Effector CD8-positive, alpha-beta T cell (primary cell): ENCODE data around the gene EPB41L3.
"Not testable (repeated sequence)": the region's sequence is repeated elsewhere in the genome, so short reads cannot be mapped to it uniquely, and the experiment has no call there.

Experiments
- DNase-seq: peaks from one replicate; lab custom pipeline; 2025; lab: John Stamatoyannopoulos, UW

Gene EPB41L3

DNA sequence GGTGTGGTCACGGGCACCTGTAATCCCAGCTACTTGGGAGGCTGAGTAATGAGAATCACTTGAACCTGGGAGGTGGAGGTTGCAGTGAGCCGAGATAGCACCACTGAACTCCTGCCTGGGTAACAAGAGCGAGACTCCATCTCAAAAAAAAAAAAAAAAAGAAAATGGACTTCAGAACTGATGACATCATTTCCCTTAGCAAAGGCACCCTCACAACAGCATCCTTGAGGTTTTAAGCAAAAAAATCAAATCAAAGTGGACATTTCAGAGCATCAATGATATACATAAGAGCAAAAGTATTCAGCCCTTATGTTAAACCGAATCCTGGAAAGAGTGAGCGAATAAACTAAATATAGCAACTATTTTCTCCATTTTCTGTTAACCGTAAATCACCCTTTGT, 45.3 kb downstream of the EPB41L3 start:
- DNase-seq = no peak

DNA sequence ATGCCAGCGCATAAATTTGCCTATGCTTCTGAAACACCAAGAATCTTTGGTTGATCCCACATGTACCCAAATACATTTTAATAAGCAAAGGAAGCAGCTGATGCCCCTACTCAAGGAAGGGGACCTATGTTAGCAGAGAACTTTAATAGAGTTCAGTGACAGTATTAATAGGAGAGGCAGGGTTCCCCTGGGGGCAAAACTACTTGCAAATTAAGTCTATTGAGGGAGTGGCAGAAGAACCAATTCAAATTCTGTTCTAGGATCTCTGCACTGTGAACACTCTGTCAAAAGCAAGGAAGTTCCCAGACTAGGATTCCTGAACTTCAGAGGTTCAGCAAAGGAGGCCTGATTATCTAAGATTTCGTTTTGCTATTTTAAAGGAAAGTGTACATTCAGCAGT, 47.5 kb downstream of the EPB41L3 start:
- DNase-seq = no peak

DNA sequence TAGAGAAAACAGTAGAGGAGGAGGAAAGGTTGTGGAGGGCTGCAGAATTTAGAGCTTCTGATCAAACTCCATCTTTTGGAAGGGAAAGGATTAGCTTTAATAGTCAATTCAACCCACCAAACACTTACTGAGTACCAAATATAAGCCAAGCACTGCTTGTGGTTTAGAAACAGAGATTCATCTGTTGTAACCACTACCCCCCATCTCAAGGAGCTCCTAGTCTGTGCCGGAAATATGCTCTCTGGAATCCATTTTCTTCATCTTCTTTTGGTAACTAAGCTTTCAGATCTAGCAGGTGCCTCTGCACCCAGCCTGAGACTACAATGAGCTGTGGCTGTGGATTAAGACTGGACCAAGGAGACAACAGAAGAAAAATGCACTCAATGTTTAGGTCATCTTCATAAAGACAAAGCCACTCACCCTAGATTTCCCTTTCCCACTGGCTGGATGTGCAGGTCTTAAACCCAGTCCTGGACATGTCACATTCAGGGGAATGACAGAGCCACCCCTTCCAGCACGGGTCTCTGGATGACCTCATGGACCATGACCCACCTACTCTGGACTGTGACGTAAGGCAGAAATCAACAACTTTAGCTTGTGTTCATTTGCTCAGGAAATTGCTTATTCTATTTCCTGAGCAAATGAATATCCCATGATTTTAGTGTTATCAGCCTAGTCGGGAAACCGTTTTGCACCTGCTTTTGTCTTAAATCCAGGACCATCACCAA, 52.9 kb downstream of the EPB41L3 start:
- no peak for DNase-seq

DNA sequence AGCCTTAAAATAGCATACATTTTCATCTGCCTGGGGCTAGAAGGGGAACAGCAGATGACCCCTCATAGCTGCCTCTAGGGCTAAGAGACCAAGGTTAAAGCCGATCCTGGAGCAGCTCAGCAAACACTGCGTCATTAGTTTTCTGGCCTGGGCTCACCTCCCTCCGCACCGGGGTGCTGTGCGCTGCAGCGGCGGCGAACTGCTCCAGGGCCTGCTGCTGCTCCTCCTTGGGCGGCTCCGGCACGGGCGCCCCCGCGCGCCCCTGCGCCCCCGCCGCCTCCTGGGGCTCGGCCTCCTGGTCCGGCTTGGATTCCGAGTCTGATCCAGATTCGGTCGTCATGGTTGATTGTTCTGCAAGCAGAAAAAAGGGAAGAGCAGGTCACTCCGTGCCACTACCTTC, 55.0 kb downstream of the EPB41L3 start:
- DNase-seq = no peak

DNA sequence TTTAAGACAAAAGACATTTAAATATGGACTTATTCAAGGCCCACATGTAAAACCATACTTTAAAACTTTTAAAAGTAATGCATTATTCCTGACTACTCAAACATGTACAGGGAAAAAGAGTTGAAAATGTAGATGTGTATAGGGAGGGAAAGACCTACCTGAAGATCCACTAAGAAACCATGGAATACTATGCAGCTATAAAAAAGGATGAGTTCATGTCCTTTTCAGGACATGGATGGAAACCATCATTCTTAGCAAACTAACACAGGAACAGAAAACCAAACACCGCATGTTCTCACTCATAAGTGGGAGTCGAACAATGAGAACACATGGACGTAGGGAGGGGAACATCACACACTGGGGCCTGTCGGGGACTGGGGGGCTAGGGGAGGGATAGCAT, 55.8 kb downstream of the EPB41L3 start:
- not testable (repeated sequence) for DNase-seq

DNA sequence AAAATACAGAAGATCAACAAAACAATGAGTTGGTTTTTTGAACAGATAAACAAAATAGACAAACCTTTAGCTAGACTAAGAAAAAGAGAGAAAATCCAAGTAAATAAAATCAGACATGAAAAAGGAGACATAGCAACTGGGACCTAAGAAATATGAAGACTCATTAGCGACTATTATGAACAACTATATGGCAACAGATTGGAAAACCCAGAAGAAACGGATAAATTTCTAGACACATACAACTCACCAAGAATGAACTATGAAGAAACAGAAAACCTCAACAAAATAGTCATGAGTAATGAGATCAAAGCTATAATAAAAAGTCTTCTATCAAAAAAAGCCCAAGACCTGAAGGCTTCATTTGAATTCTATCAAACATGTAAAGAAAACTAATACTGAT, 59.3 kb downstream of the EPB41L3 start:
- no peak for DNase-seq

DNA sequence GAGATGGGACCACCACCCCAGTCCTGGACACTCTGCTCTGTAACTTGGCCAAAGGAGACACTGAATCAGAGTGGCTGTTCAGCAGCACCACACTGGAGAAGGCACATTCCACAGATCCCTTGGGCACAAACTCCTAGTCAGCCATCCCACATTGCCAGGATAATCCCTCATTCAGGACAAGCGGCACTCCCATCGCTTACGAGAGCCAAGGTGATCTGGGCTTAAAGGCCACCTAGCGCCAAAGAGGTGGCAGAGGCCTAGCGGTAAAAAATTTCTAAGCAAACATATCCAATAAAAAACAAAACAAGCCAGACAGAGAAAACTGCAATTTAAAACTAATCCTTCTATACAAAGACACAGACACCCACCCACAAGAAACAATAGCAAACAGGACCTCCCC, 62.2 kb downstream of the EPB41L3 start:
- no peak for DNase-seq

DNA sequence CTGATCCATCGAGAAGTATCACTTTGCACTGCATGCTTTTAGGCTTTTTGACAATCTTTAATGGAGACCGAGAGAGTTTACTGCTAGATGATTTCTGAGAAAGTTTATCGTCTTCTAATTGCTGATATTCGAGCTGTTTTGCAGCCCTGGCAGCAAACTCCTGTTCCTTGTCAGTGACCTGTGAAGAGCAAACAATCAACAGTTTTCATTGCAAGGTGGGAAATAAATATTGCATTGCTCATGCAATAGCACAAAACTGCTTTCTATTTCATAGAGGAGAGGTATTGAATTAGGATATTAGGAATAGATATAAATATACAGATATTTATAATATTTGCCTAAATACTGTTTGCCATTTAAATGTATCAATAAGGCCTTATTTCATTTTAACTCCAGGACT, 65.5 kb downstream of the EPB41L3 start:
- DNase-seq = no peak

DNA sequence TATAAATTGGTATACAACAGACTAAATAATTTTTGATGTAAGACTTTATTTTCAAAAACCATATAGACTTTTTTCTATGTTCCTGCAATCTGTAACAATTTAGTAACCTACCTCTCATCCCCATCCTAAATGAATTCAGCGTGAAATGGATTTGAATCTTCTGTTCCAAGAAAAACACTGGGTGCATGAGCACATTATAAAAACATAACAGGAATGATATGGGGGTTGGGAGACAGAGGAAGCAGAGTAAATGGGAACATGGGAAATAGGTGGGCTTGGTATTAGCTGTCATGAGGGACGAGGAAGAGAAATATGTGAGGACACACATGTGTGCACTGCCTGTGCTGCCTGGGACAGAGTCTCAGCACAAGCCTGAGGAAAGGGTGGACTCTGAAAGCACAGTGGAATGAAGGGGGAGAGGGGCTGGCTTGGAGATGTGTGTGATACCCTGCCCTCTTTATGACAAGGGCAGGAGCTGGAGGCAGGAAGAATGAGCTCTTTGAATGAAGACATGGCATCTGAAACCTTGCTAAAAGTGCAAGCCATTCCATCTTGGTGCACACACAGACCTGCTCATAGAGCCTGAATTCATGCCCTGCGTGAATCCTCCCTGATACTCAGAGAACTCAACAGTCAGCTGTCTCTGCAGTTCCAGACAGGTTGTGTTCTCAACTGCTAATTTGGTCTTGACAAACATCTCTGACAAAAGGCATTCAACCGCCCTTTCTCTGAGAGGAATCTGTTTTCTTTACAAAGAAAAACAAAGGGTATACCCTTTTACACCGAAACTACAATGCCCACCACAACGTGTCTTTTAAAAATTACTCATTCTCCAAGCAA, 66.6 kb downstream of the EPB41L3 start:
- no peak for DNase-seq

DNA sequence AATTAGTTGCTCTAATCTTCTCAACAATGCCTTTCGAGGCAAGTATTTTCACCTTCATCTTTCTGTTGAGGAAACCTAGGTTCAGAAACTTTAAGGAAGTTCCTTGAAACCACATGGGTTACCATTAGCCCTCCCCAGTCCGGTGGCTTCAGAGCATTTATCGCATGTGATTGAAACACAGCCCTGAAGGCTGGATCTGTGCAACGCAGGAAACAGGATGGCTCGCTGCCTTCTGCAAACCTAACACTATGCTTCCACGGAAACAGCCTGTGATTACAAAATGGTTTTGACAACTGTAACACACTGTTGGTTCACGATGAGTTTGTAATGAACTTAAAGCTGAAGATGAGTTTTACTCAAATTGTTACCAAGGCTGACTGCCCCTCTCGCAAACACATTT, 68.5 kb downstream of the EPB41L3 start:
- no peak for DNase-seq

DNA sequence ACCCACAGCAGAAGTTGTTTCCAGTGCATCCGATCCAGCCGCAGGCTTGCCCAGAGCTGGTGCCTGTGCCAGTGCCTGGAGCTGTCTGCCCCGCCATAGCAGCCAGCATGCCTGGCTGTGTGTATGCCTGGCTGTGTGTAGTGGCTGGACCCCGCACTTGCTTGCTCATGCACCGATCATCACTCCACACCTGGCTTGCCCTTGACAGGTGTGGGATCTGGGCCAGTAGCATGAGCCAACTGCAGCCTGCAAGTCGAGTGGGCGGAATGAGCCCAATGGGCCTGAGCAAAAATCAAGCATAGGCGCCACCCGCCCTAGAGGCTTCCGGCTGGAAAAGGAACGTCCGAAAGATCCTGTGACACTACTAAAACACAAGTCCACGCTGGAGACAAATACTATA, 74.5 kb downstream of the EPB41L3 start:
- no peak for DNase-seq

DNA sequence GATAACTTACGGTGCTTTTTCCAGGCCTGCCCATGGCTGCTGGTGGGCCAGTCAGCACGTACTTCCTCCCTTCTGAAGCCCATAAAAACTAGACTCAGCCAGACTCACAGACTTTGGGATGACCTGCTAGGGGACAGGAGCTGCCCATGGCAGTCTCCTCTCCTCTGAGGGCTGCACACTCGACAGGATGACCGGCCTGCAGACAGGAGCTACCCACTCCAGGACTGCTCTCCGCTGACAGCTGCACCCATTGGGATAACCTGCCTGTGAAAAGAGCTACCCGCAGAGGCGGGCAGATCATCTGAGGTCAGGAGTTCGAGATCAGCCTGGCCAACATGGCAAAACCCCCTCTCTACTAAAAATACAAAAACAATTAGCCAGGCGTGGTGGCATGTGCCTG, 75.4 kb downstream of the EPB41L3 start:
- no peak for DNase-seq

DNA sequence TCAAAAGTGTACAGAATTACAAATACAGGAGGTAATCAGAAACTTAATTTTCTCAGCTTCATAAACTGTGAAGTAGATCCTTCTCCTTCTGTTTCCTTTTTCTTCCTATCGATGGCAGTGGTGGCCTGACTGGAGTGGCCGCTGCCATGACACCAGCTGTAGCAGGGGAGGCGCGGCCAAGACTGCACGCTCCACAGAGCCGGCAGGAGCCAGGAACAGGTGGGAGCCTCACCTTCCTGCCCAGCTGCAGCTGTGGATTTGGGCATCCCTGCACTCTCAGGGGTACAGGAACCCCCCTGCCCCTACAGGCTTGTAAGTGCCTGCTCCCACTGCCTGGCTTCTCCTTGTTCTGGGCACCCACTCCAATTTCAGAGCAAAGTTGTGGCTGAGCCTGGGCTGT, 76.1 kb downstream of the EPB41L3 start:
- no peak for DNase-seq

DNA sequence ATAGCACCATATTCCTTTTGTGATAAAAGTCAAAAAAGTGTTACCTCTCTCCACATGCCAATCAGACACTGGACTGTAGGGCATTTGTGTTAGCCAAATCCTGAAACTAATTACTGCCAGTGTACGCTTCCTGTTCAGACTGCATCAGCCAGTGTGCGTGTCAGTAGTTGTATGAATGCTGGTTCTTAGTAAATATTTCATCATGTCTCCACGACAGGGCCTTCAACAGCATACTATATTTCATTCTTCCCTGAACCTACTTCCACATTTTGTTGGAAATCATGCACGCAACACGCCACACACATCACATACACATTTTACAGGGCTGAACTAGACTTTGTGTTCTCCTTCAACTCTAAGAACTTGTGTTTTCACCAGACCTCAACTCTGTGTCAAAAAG, 77.5 kb downstream of the EPB41L3 start:
- DNase-seq = no peak

DNA sequence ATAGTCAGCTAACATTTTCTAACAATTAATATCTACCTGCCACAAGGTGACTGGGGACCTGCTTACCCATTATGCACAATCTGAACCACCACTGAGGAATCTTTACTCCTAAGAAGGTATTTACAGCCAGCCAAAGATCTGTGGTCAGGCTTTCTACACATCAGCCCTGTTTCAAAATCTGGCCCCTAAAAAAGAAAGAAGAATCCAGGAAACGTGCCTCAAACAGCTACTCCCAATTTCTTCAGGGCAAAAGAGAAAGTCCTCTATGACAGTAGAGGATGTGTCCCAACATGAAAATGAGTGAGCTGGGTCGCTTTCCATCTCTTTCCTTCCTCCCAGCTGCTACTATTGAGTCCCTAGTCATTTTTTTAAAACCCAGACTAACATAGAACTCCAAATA, 79.5 kb downstream of the EPB41L3 start:
- no peak for DNase-seq

DNA sequence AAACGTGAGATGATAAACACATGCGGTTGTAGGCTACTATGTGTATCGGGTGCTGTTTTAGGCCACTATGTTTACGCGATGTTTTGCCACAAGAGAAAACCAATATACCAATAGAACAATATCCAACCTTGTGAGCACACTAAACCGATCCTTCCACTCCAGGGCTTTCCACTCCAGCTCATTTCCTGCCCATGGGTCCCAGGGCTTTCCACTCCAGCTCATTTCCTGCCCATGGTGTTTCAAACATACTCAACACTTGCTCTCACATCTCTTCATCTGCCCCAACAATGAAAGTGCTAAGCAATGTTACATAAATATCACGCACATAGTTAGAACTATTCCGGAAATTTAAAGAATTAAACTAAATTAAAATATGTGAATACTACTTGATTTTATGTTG, 80.0 kb downstream of the EPB41L3 start:
- no peak for DNase-seq

DNA sequence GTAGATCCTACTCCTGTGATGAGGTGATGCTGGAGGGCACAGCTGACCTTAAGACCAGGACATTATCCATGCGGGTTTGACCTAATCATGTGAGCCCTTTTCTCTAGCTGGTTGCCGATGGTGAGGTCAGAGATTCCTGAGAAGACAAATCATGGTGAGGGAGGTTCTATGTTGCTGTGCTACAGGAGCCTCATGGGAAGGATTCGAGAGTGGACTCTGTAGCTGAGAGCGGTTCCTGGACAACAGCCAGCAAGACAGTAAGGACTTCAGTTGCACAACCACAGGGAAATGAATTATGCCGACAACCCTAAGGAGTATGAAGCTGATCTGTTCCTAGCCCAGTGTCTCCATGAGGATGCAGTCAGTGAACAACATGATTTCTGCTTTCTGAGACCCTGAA, 80.4 kb downstream of the EPB41L3 start:
- no peak for DNase-seq

DNA sequence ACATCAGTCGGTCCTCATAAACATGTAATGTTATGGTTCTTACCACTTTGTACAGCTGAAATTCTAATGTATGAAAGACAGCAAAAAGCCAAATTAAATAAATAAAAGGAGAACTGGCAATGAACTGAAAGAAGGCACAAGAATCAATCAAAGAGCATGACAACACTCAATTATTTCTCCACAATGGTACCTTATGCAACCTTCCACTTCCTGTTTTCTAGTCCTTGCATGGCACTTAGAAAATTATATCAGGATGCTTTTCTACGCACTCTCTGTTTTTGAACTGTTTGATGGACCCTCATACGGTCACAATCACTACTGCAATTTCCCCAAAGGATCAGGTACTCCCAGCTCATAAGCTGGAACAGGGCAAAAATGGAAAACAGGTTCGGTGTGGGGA, 81.6 kb downstream of the EPB41L3 start:
- DNase-seq = no peak

DNA sequence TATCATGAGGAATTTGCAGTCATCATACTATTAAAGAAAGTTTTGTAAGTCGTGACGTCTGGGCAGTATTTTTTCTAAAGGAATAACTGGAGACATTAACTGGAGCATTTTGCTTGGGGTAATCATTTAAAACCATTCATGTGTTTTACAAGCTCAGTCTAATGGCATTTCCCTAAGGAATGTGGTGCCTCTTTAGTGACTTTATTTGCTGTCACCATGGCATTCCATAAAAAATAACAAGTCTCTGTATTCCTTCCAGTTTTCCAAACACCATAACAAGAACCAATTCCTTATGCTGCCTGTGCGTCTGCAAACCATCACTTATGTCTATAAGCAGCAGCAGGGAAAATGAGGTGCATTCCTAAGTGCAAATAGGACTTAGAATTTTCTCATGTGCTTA, 82.8 kb downstream of the EPB41L3 start:
- no peak for DNase-seq

DNA sequence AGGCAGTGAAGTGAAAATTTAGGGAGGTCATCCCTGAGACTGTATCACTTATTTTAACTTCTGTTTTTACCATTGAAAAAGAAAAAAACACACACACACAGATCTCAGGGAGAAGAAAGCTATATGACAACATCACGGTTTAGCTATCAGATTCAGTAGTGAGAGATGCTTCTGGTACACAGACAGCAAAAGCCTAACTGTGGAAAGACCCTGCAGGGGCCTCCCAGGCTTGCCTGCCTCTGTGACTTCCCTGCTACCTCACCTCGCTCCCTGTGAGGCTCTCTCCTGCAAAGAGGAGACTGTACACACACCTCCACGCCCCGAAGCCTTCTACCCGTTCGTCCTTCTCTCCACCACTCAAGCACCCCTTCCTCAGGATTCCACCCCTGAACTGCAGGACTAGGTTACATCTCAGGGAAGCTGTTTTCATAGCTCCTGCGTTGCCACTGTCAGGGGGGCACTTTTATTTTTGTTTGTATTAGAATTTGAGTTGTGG, 86.3 kb downstream of the EPB41L3 start:
- DNase-seq = no peak

DNA sequence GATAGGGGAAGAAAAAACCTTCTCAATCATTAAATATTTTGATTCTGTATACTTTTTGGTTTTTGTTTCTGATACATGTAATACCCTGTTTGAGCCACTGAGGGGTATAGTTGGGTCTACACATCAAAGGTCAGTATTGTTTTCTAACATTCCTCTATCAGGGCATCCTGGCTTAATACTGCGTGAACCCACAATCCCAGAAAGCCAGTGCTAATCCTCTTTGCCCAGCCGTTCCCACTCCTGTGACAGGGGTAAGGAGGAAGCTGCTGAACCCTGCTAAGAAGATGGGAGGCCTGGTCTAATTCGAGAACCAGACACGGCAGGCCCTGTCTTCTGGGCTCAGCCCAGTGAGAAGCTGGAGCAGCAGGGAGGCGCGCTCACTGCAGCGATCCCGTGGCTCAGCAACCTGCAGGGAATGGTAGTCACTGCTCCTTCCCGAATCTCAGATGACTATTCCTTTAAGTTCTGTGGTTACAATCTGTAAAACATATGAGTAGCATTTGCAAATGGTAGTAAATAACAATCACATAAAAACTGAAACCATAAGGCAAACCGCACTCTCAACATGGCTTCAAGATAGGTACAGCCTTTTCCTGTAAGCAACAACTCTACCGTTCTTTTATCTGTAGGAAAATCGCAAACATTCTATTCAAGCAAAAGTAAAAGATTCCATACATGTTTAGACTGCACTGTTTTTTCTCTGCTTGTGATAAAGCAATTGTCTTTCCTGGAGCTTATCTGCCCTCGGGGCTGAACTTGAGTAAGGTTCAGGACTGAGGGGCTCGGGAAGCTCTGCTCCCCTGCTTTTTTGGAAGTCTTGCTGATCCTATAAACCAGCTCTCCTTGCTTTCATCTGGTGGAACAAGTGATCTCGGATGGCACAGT, 87.0 kb downstream of the EPB41L3 start:
- DNase-seq = no peak

DNA sequence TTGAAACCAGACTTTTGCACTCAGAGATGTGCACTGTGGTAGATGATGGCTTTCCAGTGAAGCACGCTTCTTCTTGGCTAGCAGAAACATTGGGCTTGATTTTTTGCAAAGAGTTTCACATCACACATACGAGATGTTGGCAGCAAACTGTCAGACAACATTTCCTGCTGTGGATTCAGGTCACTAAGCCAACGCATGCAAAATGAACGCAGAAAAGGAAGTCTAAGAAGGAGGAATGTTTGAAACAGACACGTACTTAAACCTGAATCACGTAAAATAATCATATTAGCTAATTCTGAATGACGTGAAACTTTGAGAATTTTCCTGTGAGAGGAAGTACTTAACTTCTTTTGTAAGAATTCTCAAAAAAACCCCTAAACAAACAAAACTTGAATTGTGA, 88.1 kb downstream of the EPB41L3 start:
- no peak for DNase-seq
